Measurements from ENCODE around the gene TMTC2. TPM values are rescaled to one million over a fixed set of nuclear protein-coding genes. Genes with fewer than 3 reads are reported as not detected.

TMTC2 gene
- total RNA-seq, 2 experiments from 2014 or later, result 1.8 to 2.1 TPM

GRCh38 chr12:82714427-82714826, 27.7 kb downstream of the TMTC2 start:
- intact Hi-C loops (cut with DNase I, micrococcal nuclease), result no loop called here
- no peak overlapping the region for H3K27ac Mint-ChIP-seq
- TF ChIP-seq CTCF (IDR thresholded peaks at IDR 0.05), result no peak
- DNase-seq (no peak), ATAC-seq (ENCODE audit: poor library complexity) (no peak)
- H3K4me1 ChIP-seq (ENCODE audit: insufficient read depth, low read length), result no peaks in the 10 kb centered on the region
- no peaks in the 10 kb centered on the region for H3K36me3 ChIP-seq (ENCODE audit: insufficient read depth, low read length)
- no peak overlapping the region for H3K27ac ChIP-seq (ENCODE audit: low read depth in 1 of 2, low read length in 2 of 2)
- no peaks in the 10 kb centered on the region for H3K27me3 ChIP-seq (ENCODE audit: control insufficient read depth in 1 of 2, insufficient read depth in 2 of 2, low read length in 2 of 2)
- H3K9me3 ChIP-seq (ENCODE audit: control insufficient read depth in 1 of 2, insufficient read depth in 1 of 2, low read length in 2 of 2), result no peaks in the 10 kb centered on the region
- H3K27me3 Mint-ChIP-seq, result no peaks in the 10 kb centered on the region
- H3K4me1 Mint-ChIP-seq (ENCODE audit: low read depth), result no peaks in the 10 kb centered on the region
- H3K36me3 Mint-ChIP-seq (ENCODE audit: low read depth), result no peaks in the 10 kb centered on the region
- H3K4me3 Mint-ChIP-seq, result no peak overlapping the region
- H3K4me3 ChIP-seq (ENCODE audit: low read length), result no peak overlapping the region
- POLR2A ChIA-PET, result no interaction called here
- H3K9me3 Mint-ChIP-seq, result peaks cover 4% of the 10 kb centered on the region
- CTCF ChIA-PET, result no interaction called here

- Mint-ChIP-seq H3K27me3 (no peaks in the 10 kb centered on the region), H3K27ac (no peak overlapping the region), H3K9me3 (peaks cover 2% of the 10 kb centered on the region), H3K4me1 (ENCODE audit: low read depth) (no peaks in the 10 kb centered on the region), H3K4me3 (no peak overlapping the region), H3K36me3 (ENCODE audit: low read depth) (no peaks in the 10 kb centered on the region)
- Histone ChIP-seq H3K27me3 (ENCODE audit: control insufficient read depth in 1 of 2, insufficient read depth in 2 of 2, low read length in 2 of 2) (no peaks in the 10 kb centered on the region), H3K27ac (ENCODE audit: low read depth in 1 of 2, low read length in 2 of 2) (no peak overlapping the region), H3K36me3 (ENCODE audit: insufficient read depth, low read length) (no peaks in the 10 kb centered on the region), H3K9me3 (ENCODE audit: control insufficient read depth in 1 of 2, insufficient read depth in 1 of 2, low read length in 2 of 2) (no peaks in the 10 kb centered on the region), H3K4me1 (ENCODE audit: insufficient read depth, low read length) (no peaks in the 10 kb centered on the region), H3K4me3 (ENCODE audit: low read length) (no peak overlapping the region)
- POLR2A ChIA-PET, result no interaction called here
- DNase-seq, result no peak
- no peak for ATAC-seq (ENCODE audit: poor library complexity)
- intact Hi-C loops (cut with DNase I, micrococcal nuclease), result no loop called here
- TF ChIP-seq CTCF (IDR thresholded peaks at IDR 0.05), result no peak
- CTCF ChIA-PET, result no interaction called here
These were observed 35.0 kb downstream of the TMTC2 start for GRCh38 chr12:82721726-82722125.

GRCh38 chr12:82723093-82723492, 36.4 kb downstream of the TMTC2 start:
- DNase-seq (no peak), ATAC-seq (ENCODE audit: poor library complexity) (no peak)
- no peaks in the 10 kb centered on the region for H3K27me3 Mint-ChIP-seq
- no peak overlapping the region for H3K4me3 Mint-ChIP-seq
- H3K4me3 ChIP-seq (ENCODE audit: low read length), result no peak overlapping the region
- no peak overlapping the region for H3K27ac ChIP-seq (ENCODE audit: low read depth in 1 of 2, low read length in 2 of 2)
- no peaks in the 10 kb centered on the region for H3K36me3 Mint-ChIP-seq (ENCODE audit: low read depth)
- H3K4me1 Mint-ChIP-seq (ENCODE audit: low read depth), result no peaks in the 10 kb centered on the region
- no peaks in the 10 kb centered on the region for H3K4me1 ChIP-seq (ENCODE audit: insufficient read depth, low read length)
- H3K9me3 Mint-ChIP-seq, result no peaks in the 10 kb centered on the region
- TF ChIP-seq CTCF (IDR thresholded peaks at IDR 0.05), result no peak
- no peaks in the 10 kb centered on the region for H3K9me3 ChIP-seq (ENCODE audit: control insufficient read depth in 1 of 2, insufficient read depth in 1 of 2, low read length in 2 of 2)
- POLR2A ChIA-PET, result no interaction called here
- CTCF ChIA-PET, result interaction anchor here (0.8 kb wide), 1 partner anchor 21 kb away, joined by 3 read pairs; no protein-coding TSS in a partner anchor
- intact Hi-C loops (cut with DNase I, micrococcal nuclease), result no loop called here
- H3K36me3 ChIP-seq (ENCODE audit: insufficient read depth, low read length), result no peaks in the 10 kb centered on the region
- no peaks in the 10 kb centered on the region for H3K27me3 ChIP-seq (ENCODE audit: control insufficient read depth in 1 of 2, insufficient read depth in 2 of 2, low read length in 2 of 2)
- H3K27ac Mint-ChIP-seq, result no peak overlapping the region

All from CD4-positive, alpha-beta T cell (primary cell).